Effector memory CD4-positive, alpha-beta T cell (primary cell): ENCODE results near the gene ACTN3.
A peak's percentile ranks its signal among the peaks of the same experiment; 100 is the strongest.
"Not testable (repeated sequence)": the region's sequence is repeated elsewhere in the genome, so short reads cannot be mapped to it uniquely, and the experiment has no call there.

Source experiments
- DNase-seq, 3 donors: peaks; one replicate each; pipeline ENCODE4 v3.0.0-alpha.2; 2020
- H3K27ac ChIP-seq: 2 replicates; pipeline ENCODE4 v1.7.0; 2013; ENCODE audit warnings: mild to moderate bottlenecking, low read length, moderate library complexity; ENCODE audit not compliant: insufficient read depth, poor library complexity, severe bottlenecking
- H3K27me3 ChIP-seq: replicated peaks from 2 replicates; pipeline ENCODE4 v1.7.0; 2013; ENCODE audit warnings: mild to moderate bottlenecking, low read length; ENCODE audit not compliant: insufficient read depth, control insufficient read depth, poor library complexity, severe bottlenecking
- H3K36me3 ChIP-seq: 2 replicates; pipeline ENCODE4 v1.7.0; 2013; ENCODE audit warnings: mild to moderate bottlenecking, low read length, moderate library complexity; ENCODE audit not compliant: control insufficient read depth, insufficient read depth
- H3K4me1 ChIP-seq: 2 replicates; pipeline ENCODE4 v1.7.0; 2013; ENCODE audit warnings: low read length, mild to moderate bottlenecking; ENCODE audit not compliant: control insufficient read depth, insufficient read depth, poor library complexity, severe bottlenecking
- H3K4me3 ChIP-seq: 2 replicates; pipeline ENCODE4 v1.7.0; 2013; ENCODE audit warnings: low read length, low read depth, mild to moderate bottlenecking; ENCODE audit not compliant: insufficient read depth, poor library complexity, severe bottlenecking
- H3K9me3 ChIP-seq: 2 replicates; pipeline ENCODE4 v1.7.0; 2013; ENCODE audit warnings: mild to moderate bottlenecking, low read length, moderate library complexity; ENCODE audit not compliant: control insufficient read depth

ACTN3 gene

GRCh38 chr11:66543263-66544107 is 3.2 kb upstream of the ACTN3 start:
- DNase-seq: peak; percentile 39 to 60 (median 53)
- Histone ChIP-seq H3K4me1 (peaks cover 25% of the 10 kb centered on the region), H3K27me3 (no peaks in the 10 kb centered on the region), H3K4me3 (peak overlapping the region; percentile 12), H3K9me3 (no peaks in the 10 kb centered on the region), H3K27ac (peak overlapping the region; percentile 54), H3K36me3 (peaks cover 22% of the 10 kb centered on the region)

- Histone ChIP-seq H3K27ac (peak overlapping the region; percentile 78), H3K4me3 (peak overlapping the region; percentile 70), H3K4me1 (peaks cover 25% of the 10 kb centered on the region), H3K36me3 (peaks cover 11% of the 10 kb centered on the region)
- not testable (repeated sequence) for H3K9me3 ChIP-seq, H3K27me3 ChIP-seq, DNase-seq
These were observed 1.8 kb upstream of the ACTN3 start for GRCh38 chr11:66544952-66545351.

GRCh38 chr11:66545701-66546367 is 869 bp upstream of the ACTN3 start, which contains the start of gene ZDHHC24:
Gene ZDHHC24 (minus strand): TSS chr11:66546048. CDS start chr11:66546003, 45 bp downstream.
- Histone ChIP-seq H3K4me3 (peak within 1 kb of the TSS; percentile 70), H3K27ac (peak within 1 kb of the TSS; percentile 78), H3K36me3 (peaks cover 5% of the 10 kb centered on the region), H3K9me3 (no peaks in the 10 kb centered on the region), H3K27me3 (no peaks in the 10 kb centered on the region), H3K4me1 (peaks cover 25% of the 10 kb centered on the region)
- DNase-seq: peak; percentile 80 to 82 (median 81)

- Histone ChIP-seq H3K4me3 (peak overlapping the region; percentile 70), H3K27ac (no peak overlapping the region), H3K4me1 (peaks cover 25% of the 10 kb centered on the region), H3K9me3 (no peaks in the 10 kb centered on the region), H3K36me3 (no peaks in the 10 kb centered on the region), H3K27me3 (no peaks in the 10 kb centered on the region)
- no peak for DNase-seq
These were observed 411 bp downstream of the ACTN3 start for GRCh38 chr11:66546966-66547661.

GRCh38 chr11:66547662-66548009 is 933 bp downstream of the ACTN3 start:
- H3K36me3 ChIP-seq: no peaks in the 10 kb centered on the region
- peaks cover 25% of the 10 kb centered on the region for H3K4me1 ChIP-seq
- H3K27me3 ChIP-seq: no peaks in the 10 kb centered on the region
- DNase-seq: no peak
- no peak overlapping the region for H3K27ac ChIP-seq
- no peak overlapping the region for H3K4me3 ChIP-seq
- H3K9me3 ChIP-seq: no peaks in the 10 kb centered on the region

GRCh38 chr11:66548041-66548440 is 1.3 kb downstream of the ACTN3 start:
- Histone ChIP-seq H3K9me3 (no peaks in the 10 kb centered on the region), H3K27me3 (no peaks in the 10 kb centered on the region), H3K4me3 (no peak overlapping the region), H3K36me3 (no peaks in the 10 kb centered on the region), H3K27ac (no peak overlapping the region), H3K4me1 (peaks cover 25% of the 10 kb centered on the region)
- DNase-seq: no peak

GRCh38 chr11:66548774-66549630 is 2.3 kb downstream of the ACTN3 start:
- peaks cover 17% of the 10 kb centered on the region for H3K4me1 ChIP-seq
- H3K27ac ChIP-seq: no peak overlapping the region
- DNase-seq: no peak
- no peaks in the 10 kb centered on the region for H3K36me3 ChIP-seq
- no peaks in the 10 kb centered on the region for H3K27me3 ChIP-seq
- H3K4me3 ChIP-seq: no peak overlapping the region
- H3K9me3 ChIP-seq: no peaks in the 10 kb centered on the region

GRCh38 chr11:66549696-66550095 is 3.0 kb downstream of the ACTN3 start:
- Histone ChIP-seq H3K27ac (no peak overlapping the region), H3K36me3 (no peaks in the 10 kb centered on the region), H3K4me1 (peaks cover 12% of the 10 kb centered on the region), H3K27me3 (no peaks in the 10 kb centered on the region), H3K4me3 (no peak overlapping the region), H3K9me3 (no peaks in the 10 kb centered on the region)
- no peak for DNase-seq

- Histone ChIP-seq H3K36me3 (no peaks in the 10 kb centered on the region), H3K27me3 (no peaks in the 10 kb centered on the region), H3K4me3 (no peak overlapping the region), H3K9me3 (no peaks in the 10 kb centered on the region), H3K27ac (no peak overlapping the region), H3K4me1 (peaks cover 9% of the 10 kb centered on the region)
- DNase-seq: no peak
These were observed 4.2 kb downstream of the ACTN3 start for GRCh38 chr11:66550887-66551286.
